PC-9 (cell line): ENCODE data around the gene RSF1. TPM values are rescaled to one million over a fixed set of nuclear protein-coding genes. Genes with fewer than 3 reads are reported as not detected.
"Not testable (repeated sequence)": the region's sequence is repeated elsewhere in the genome, so short reads cannot be mapped to it uniquely, and the experiment has no call there.

Experiments
- BruUV-seq: library from RNA; stranded (reverse); fragments of 400-500 nt; replicated peaks from 2 replicates; lab custom pipeline; 2021; lab: Mats Ljungman, UMichigan
- CTCF ChIA-PET: fragments of 300-600 bp; sonication (Branson Sonifier 250); formaldehyde crosslinking; loops from one replicate; lab custom pipeline; 2022; ENCODE audit warnings: antibody characterized with exemption; lab: Charles Lee
- POLR2A ChIA-PET: fragments of 300-600 bp; sonication (Branson Sonifier 250); formaldehyde crosslinking; loops from one replicate; lab custom pipeline; 2022; ENCODE audit warnings: antibody characterized with exemption; ENCODE audit not compliant: unreplicated experiment; lab: Charles Lee
- DNase-seq, 2 experiments: peaks; one replicate each; pipeline versions ENCODE4 v3.0.0 to v3.0.0-alpha.2; 2015 to 2022; ENCODE audit warnings: mixed read lengths in 1 of 2
- H2AFZ ChIP-seq: fragments of 200-600 bp; sonication (generic); 2 replicates; pipeline ENCODE4 v1.8.1; 2017; ENCODE audit warnings: antibody characterized with exemption
- H3F3A ChIP-seq: fragments of 200-600 bp; sonication (generic); 2 replicates; pipeline ENCODE4 v1.8.1; 2017; ENCODE audit warnings: antibody characterized with exemption, mild to moderate bottlenecking, low read depth; ENCODE audit not compliant: insufficient read depth
- H3K27ac ChIP-seq: fragments of 200-600 bp; sonication (generic); 2 replicates; pipeline ENCODE4 v1.6.1; 2016; ENCODE audit warnings: mixed run types
- H3K27me3 ChIP-seq: fragments of 200-600 bp; sonication (generic); 2 replicates; pipeline ENCODE4 v1.6.1; 2016; ENCODE audit warnings: low read depth, mixed run types; ENCODE audit not compliant: insufficient read depth
- H3K36me3 ChIP-seq: fragments of 200-600 bp; sonication (generic); 2 replicates; pipeline ENCODE4 v1.6.1; 2016; ENCODE audit warnings: low read depth, mixed run types
- H3K4me1 ChIP-seq: fragments of 200-600 bp; sonication (generic); replicated peaks from 2 replicates; pipeline ENCODE4 v1.6.1; 2016; ENCODE audit warnings: mixed run types; ENCODE audit not compliant: insufficient read depth
- H3K4me2 ChIP-seq: fragments of 200-600 bp; sonication (generic); 2 replicates; pipeline ENCODE4 v1.6.1; 2017; ENCODE audit warnings: mixed run types
- H3K4me3 ChIP-seq: fragments of 200-600 bp; sonication (generic); 2 replicates; pipeline ENCODE4 v1.6.1; 2016; ENCODE audit warnings: mixed run types
- H3K79me2 ChIP-seq: fragments of 200-600 bp; sonication (generic); 2 replicates; pipeline ENCODE4 v1.6.1; 2017; ENCODE audit warnings: low read depth, mixed run types
- H3K9me2 ChIP-seq: fragments of 200-600 bp; sonication (generic); 2 replicates; pipeline ENCODE4 v1.8.1; 2017; ENCODE audit warnings: mild to moderate bottlenecking; ENCODE audit not compliant: insufficient read depth
- H3K9me3 ChIP-seq: fragments of 200-600 bp; sonication (generic); 2 replicates; pipeline ENCODE4 v1.8.1; 2016; ENCODE audit warnings: low read depth; ENCODE audit not compliant: insufficient read depth
- H4K20me1 ChIP-seq: fragments of 200-600 bp; sonication (generic); 2 replicates; pipeline ENCODE4 v1.8.1; 2017; ENCODE audit not compliant: insufficient read depth
- CTCF ChIP-seq: fragments of 200-600 bp; sonication (generic); conservative IDR thresholded peaks from 2 replicates; pipeline ENCODE4 v1.6.1; 2017; ENCODE audit warnings: mixed run types, antibody characterized with exemption, mild to moderate bottlenecking, moderate library complexity
- EZH2 ChIP-seq: fragments of 200-600 bp; sonication (generic); IDR thresholded peaks from 2 replicates; pipeline ENCODE4 v1.8.0; 2017; ENCODE audit warnings: antibody characterized with exemption, low read depth
- intact Hi-C: fragments of 100-400 bp; cut with micrococcal nuclease; formaldehyde crosslinking; loops from one replicate; pipeline ENCODE4 v1.10.0; 2022; ENCODE audit not compliant: unreplicated experiment
- total RNA-seq: library from RNA; stranded (reverse); gene quantifications from 2 replicates; pipeline ENCODE4 v1.2.3, GENCODE V29; 2021

Gene RSF1
- total RNA-seq, 1 experiment from 2014 or later = 110 TPM

- no TSS peak for BruUV-seq
- TF ChIP-seq CTCF (no peak), EZH2 (no peak)
- POLR2A ChIA-PET = no interaction called here
These were observed 45.3 kb upstream of the RSF1 start for GRCh38 chr11:77865805-77866204.

DNA sequence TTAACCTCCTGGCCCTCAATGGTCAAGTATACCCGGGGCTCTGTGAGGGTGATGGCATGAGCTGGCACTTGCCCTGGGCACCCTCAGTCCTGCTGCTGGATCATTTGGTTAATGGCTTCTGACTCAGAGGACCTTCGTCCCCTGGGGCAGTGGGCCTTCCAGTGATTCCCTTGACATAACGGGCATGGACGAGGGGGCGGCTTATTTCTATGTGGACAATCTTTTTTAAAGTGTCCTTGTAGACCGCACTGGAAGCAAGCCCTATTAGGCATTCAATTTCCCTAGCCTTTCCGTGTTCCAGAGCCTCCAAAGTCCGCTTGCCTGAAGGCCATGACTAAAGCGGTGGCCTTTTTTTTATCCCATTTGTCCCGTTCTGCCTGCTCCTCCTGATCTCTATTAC is 40.9 kb upstream of the RSF1 start:
- H4K20me1 ChIP-seq, H3K4me1 ChIP-seq, H3K27me3 ChIP-seq, H3K27ac ChIP-seq, BruUV-seq, H3K79me2 ChIP-seq, POLR2A ChIA-PET, H3K4me2 ChIP-seq, CTCF ChIA-PET, H3K4me3 ChIP-seq, H3K9me3 ChIP-seq, intact Hi-C loops, H3K36me3 ChIP-seq, H3K9me2 ChIP-seq, H3F3A ChIP-seq, H2AFZ ChIP-seq: not testable (repeated sequence)
- peak in 1 of 2 experiments; percentile 11 for DNase-seq

More at GRCh38 chr11:77865805-77866204, 45.3 kb upstream of the RSF1 start:
- Histone ChIP-seq H3K4me1 (no peaks in the 10 kb centered on the region), H3K4me3 (no peak overlapping the region), H3K36me3 (no peaks in the 10 kb centered on the region), H3K4me2 (no peak overlapping the region), H2AFZ (no peak overlapping the region), H3K79me2 (no peaks in the 10 kb centered on the region), H3K9me2 (no peaks in the 10 kb centered on the region), H4K20me1 (no peaks in the 10 kb centered on the region), H3K27me3 (no peaks in the 10 kb centered on the region), H3K27ac (no peak overlapping the region), H3F3A (no peaks in the 10 kb centered on the region), H3K9me3 (no peaks in the 10 kb centered on the region)
- CTCF ChIA-PET = interaction anchor here (0.5 kb wide), 2 partner anchors 12 to 40 kb away, joined by 3 to 5 read pairs; no protein-coding TSS in a partner anchor
- intact Hi-C loops = no loop called here
- no peak for DNase-seq

GRCh38 chr11:77857906-77858457 is 37.5 kb upstream of the RSF1 start:
- intact Hi-C loops, H3K27me3 ChIP-seq: not testable (repeated sequence)

GRCh38 chr11:77854838-77855237 is 34.3 kb upstream of the RSF1 start:
- no peaks in the 10 kb centered on the region for H3K9me2 ChIP-seq
- no peak overlapping the region for H3K4me3 ChIP-seq
- H3K4me1 ChIP-seq = no peaks in the 10 kb centered on the region
- no peaks in the 10 kb centered on the region for H4K20me1 ChIP-seq
- no TSS peak for BruUV-seq
- intact Hi-C loops = no loop called here
- no peak overlapping the region for H2AFZ ChIP-seq
- H3K27me3 ChIP-seq = no peaks in the 10 kb centered on the region
- no peak for DNase-seq
- H3K36me3 ChIP-seq = 0 out of 2 replicates have a peak, but pooled peaks cover 4% of the 10 kb centered on the region
- no peak overlapping the region for H3K4me2 ChIP-seq
- no peaks in the 10 kb centered on the region for H3F3A ChIP-seq
- H3K79me2 ChIP-seq = no peaks in the 10 kb centered on the region
- ChIA-PET CTCF (no interaction called here), POLR2A (no interaction called here)
- H3K27ac ChIP-seq = no peak overlapping the region
- H3K9me3 ChIP-seq = peaks cover 20% of the 10 kb centered on the region
- TF ChIP-seq CTCF (no peak), EZH2 (no peak)

More at GRCh38 chr11:77857906-77858457, 37.5 kb upstream of the RSF1 start:
- H4K20me1 ChIP-seq, H3K27ac ChIP-seq, H3K79me2 ChIP-seq, H3K4me2 ChIP-seq, H3F3A ChIP-seq, H3K4me3 ChIP-seq, H2AFZ ChIP-seq, H3K36me3 ChIP-seq, POLR2A ChIA-PET, BruUV-seq, H3K4me1 ChIP-seq, H3K9me2 ChIP-seq: not testable (repeated sequence)
- CTCF ChIA-PET = interaction anchor here (0.7 kb wide), 1 partner anchor 123 kb away, joined by 3 read pairs; no protein-coding TSS in a partner anchor
- H3K9me3 ChIP-seq = peaks cover 20% of the 10 kb centered on the region
- DNase-seq = peak in 1 of 2 experiments; percentile 29
